GM20000 (cell line): ENCODE data around the gene GALNT11.
"Not testable (repeated sequence)": the region's sequence is repeated elsewhere in the genome, so short reads cannot be mapped to it uniquely, and the experiment has no call there.

ENCODE experiments used
- DNase-seq: peaks from one replicate; pipeline ENCODE4 v3.0.0; 2012; ENCODE audit warnings: low spot score
- CTCF ChIP-seq: IDR thresholded peaks from 2 replicates; pipeline ENCODE4 v1.5.1; 2012; ENCODE audit warnings: mild to moderate bottlenecking, control low read depth; ENCODE audit errors: extremely low read depth, missing control alignments

GALNT11 gene

GRCh38 chr7:152035817-152036216, 10.3 kb downstream of the GALNT11 start:
- DNase-seq: no peak
- no peak for TF ChIP-seq CTCF

- DNase-seq: not testable (repeated sequence)
Measured at GRCh38 chr7:152038410-152038809, 12.9 kb downstream of the GALNT11 start.

- not testable (repeated sequence) for DNase-seq
Measured at GRCh38 chr7:152043086-152043485, 17.6 kb downstream of the GALNT11 start.

- not testable (repeated sequence) for DNase-seq
Measured at GRCh38 chr7:152044909-152045308, 19.4 kb downstream of the GALNT11 start.

- no peak for TF ChIP-seq CTCF
- no peak for DNase-seq
Measured at GRCh38 chr7:152046531-152046930, 21.1 kb downstream of the GALNT11 start.

- DNase-seq: no peak
- no peak for TF ChIP-seq CTCF
Measured at GRCh38 chr7:152048051-152048450, 22.6 kb downstream of the GALNT11 start.

- DNase-seq: no peak
- no peak for TF ChIP-seq CTCF
Measured at GRCh38 chr7:152050547-152050971, 25.1 kb downstream of the GALNT11 start.

GRCh38 chr7:152051968-152052367, 26.5 kb downstream of the GALNT11 start:
- no peak for DNase-seq
- TF ChIP-seq CTCF: no peak

- TF ChIP-seq CTCF: no peak
- no peak for DNase-seq
Measured at GRCh38 chr7:152052771-152053170, 27.3 kb downstream of the GALNT11 start.
